Suppressor macrophage (primary cell): ENCODE data around the gene SHISA2.

Source experiments
- DNase-seq, 4 experiments: peaks; one replicate each; pipeline ENCODE4 v3.0.0-alpha.2; 2020 to 2022

Gene SHISA2

DNA sequence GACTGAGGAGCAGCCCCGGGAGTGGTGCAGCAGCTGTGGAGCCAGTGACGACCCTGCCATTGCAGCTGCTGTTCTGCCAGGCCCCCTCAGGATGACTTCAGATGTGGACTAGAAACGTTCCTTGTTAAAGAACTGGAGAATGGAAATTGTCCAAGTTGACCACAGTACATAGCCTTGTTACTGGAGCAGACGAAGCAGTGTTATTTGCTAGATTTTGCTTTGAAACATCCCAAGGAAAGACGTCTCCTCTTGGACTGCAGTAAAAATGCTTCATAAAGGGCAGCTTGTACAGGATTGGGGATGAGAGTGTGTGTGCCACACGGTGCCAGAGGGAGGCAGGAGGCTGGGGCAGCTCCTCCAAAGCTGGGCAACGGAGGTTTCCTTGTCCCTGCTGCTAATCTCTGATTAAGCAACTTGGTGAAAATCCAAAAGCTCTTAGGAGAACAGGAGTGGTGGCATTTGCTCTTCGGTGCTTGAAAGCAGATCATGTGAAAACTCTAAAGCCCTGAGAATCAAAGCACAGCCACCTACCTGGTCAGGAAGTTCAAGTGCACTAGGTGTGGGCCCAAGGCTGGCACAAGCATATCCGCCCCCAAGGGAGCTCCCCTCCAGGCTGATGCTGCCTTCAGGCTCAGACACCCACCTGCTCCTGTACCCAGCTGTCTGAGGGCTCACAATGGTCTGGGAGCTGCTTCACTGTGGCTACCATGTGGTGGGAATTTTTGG, 34.5 kb downstream of the SHISA2 start:
- no peak for DNase-seq

DNA sequence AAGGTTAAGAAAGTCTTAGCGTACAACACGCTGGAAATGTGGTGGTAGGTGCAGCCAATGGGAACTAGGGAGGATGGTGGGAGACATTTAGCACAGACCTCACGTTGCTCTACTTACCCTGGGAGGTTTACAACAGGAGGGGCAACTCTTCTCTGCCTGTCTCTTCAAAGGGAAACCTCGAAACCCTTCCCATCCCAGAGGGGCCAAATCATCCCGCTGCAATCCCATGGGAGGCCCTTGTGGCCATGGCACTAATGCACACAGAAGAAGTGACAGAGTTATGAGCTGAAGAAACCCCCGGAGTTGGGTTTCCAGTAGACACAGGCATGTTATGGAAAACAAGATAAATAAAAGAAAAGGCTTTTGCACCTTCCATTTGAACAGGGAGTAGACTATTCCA, 35.6 kb downstream of the SHISA2 start:
- no peak for DNase-seq

- no peak for DNase-seq
These were observed 36.3 kb downstream of the SHISA2 start for GRCh38 chr13:26015271-26016125.

- DNase-seq: no peak
These were observed 38.8 kb downstream of the SHISA2 start for GRCh38 chr13:26012995-26013394.

GRCh38 chr13:26011996-26012821, 39.6 kb downstream of the SHISA2 start:
- peak in 3 of 4 experiments; percentile 33 to 54 (median 54) for DNase-seq

DNA sequence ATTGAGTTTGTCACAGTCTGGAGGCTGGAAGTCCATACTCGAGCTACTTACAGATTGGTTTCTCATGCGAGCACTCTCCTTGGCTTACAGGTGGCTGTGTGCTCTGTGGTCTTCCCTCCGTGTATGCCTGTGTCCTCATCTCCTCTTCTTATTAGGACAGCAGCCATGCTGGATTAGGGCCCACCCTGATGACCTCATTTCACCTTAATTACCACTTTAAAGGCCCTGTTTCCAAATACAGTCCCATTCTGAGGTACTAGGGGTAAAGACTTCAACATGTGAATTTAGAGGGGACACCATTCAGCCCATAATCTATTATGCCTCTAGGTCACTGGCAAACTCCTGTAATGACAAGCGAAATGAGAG, 40.6 kb downstream of the SHISA2 start:
- DNase-seq: no peak

DNA sequence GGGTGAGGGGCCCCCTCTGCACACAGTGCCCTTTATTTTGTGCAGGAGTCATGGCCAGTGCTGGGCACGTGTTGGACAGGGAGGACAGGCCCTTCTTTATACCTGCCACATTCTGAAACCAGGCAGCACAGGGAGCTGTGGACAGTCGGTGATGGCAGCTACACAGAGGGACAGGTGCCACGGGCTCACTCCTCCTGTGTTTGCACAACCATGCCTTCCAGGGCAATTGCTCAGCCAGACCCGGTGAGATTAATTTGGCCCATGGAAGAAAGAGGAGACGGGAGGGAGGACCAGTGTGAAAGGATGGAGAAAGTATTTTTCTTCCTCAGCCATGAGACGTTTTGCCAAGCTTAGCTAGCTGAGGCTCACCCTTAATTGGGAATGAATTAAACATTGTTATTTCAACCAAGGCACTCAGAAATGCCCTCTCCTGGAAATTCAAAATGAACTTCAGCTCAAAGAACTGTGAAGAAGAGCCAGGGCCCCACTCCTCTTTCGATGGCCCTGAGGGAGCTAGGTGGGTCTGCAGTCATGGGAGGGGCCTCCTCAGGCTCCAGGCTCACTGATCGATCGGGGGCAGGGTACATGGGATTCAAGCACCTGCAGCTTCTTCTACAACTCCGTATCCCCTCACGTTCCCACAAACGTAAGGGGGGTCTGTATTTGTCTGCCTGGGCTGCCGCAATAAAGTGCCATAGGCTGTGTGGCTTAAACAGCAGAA, 41.2 kb downstream of the SHISA2 start:
- DNase-seq: no peak

DNA sequence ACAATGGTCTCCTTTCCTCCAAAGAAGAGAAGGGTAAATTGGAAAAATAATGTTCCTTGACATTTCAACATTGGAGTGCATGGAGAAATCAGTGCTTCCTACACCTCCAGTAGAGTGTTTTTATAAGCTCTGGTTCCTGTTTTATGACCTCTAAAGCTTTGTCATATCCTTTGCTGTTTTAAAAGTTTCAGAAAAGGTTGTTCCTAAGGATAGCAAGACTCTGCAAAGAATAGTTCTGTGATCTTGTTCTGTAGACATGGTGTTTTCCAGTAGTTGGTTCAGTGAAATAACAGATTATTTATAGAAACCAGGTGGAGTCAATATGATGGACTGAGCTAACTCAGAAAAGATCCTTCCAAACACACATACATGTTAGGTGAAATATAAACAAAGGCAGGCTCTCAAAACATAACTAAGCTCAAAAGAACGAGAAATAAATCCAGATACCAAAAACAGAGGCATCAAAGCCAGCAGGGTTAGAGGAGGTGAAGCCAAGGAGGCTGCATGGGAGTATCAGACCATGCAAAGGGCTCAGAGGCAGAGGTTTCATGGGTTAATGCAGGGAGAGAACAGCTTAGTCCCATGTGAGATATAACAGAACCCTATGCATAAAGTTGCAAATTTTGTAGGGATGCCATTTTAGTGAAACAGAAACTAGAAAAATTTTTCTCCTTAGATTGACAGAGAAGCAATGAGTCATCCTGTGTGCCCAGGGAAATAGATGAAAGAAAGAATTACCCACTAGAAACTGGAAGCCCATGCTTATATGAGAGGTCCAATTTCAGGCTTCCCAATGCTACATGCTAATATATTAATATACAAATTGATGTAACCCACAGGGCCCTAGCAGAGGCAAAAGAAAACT, 44.3 kb downstream of the SHISA2 start:
- peak in 2 of 4 experiments; percentile 11 to 36 for DNase-seq
